ENCODE measurements around the gene PAQR3.

DNA sequence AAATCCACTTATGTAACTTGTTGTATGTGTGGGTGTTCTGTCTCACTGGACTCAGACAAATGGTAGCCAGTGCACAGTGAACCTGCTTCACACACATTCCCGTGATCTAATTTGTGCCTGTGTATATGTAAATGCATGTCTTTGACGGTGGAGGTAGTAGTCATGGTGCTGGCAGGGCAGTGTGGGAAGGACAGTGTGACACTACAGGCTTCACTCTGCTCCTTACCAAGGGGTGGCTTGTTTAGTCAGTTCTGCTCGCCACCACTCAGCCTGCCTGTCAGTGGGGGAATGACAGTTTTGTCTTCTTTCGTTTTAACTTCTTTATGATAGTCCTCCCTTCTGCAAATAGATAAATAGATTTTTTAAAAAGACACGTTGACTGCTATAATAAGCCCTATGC, 17.7 kb upstream of the PAQR3 start:
- TF ChIP-seq, protein P1, sequence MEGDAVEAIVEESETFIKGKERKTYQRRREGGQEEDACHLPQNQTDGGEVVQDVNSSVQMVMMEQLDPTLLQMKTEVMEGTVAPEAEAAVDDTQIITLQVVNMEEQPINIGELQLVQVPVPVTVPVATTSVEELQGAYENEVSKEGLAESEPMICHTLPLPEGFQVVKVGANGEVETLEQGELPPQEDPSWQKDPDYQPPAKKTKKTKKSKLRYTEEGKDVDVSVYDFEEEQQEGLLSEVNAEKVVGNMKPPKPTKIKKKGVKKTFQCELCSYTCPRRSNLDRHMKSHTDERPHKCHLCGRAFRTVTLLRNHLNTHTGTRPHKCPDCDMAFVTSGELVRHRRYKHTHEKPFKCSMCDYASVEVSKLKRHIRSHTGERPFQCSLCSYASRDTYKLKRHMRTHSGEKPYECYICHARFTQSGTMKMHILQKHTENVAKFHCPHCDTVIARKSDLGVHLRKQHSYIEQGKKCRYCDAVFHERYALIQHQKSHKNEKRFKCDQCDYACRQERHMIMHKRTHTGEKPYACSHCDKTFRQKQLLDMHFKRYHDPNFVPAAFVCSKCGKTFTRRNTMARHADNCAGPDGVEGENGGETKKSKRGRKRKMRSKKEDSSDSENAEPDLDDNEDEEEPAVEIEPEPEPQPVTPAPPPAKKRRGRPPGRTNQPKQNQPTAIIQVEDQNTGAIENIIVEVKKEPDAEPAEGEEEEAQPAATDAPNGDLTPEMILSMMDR (IDR thresholded peaks at IDR 0.05; ENCODE audit: borderline replicate concordance, extremely low read depth, low read length, poor library complexity, severe bottlenecking), result no peak
- no peak for TF ChIP-seq EZH2 (IDR thresholded peaks at IDR 0.05; ENCODE audit: borderline replicate concordance, low read depth, low read length, severe bottlenecking)
